B cell (primary cell): ENCODE measurements around the gene C1orf122. TPM values are rescaled to one million over a fixed set of nuclear protein-coding genes. Genes with fewer than 3 reads are reported as not detected.

Experiments
- ATAC-seq: fragments of 200-7000 bp; cut with Tn5 transposase; one replicate; pipeline ENCODE4 v1.10.0; 2021; ENCODE audit warnings: low read depth, mild to moderate bottlenecking, moderate number of reproducible peaks, moderate library complexity
- CTCF ChIA-PET: fragments of 350-600 bp; sonication (Branson Sonifier 250); formaldehyde crosslinking; loops from one replicate; lab custom pipeline; 2021; ENCODE audit warnings: antibody characterized with exemption, inconsistent platforms; lab: Charles Lee
- POLR2A ChIA-PET: fragments of 350-600 bp; sonication (Branson Sonifier 250); formaldehyde crosslinking; loops from one replicate; lab custom pipeline; 2021; ENCODE audit warnings: antibody characterized with exemption; lab: Charles Lee
- DNase-seq: peaks from one replicate; pipeline ENCODE4 v3.0.0; 2013
- H2AFZ ChIP-seq: 2 replicates; pipeline ENCODE4 v1.6.1; 2012; ENCODE audit warnings: mild to moderate bottlenecking, low read depth, low read length; ENCODE audit not compliant: insufficient read depth, poor library complexity, severe bottlenecking
- H3K27ac ChIP-seq, 2 donors: 1 replicate in 1 of 2; 2 replicates in 1 of 2; pipeline ENCODE4 v1.5.1; 2012 to 2013; ENCODE audit warnings: low read length in 2 of 2, mild to moderate bottlenecking in 2 of 2, moderate library complexity in 1 of 2
- H3K27me3 ChIP-seq, 4 experiments: fragments of 200-600 bp in 1 of 4; sonication (generic) in 1 of 4; replicated peaks in 1 of 4; 1 replicate in 2 of 4; 2 replicates in 2 of 4; pipeline versions ENCODE4 v1.6.1 to v1.7.0; 2013 to 2016; ENCODE audit warnings: low read length in 3 of 4, mild to moderate bottlenecking in 2 of 4, mixed read lengths in 1 of 4, moderate library complexity in 1 of 4; ENCODE audit not compliant: insufficient read depth in 4 of 4, control insufficient read depth in 3 of 4; ENCODE audit errors: control extremely low read depth in 1 of 4
- H3K36me3 ChIP-seq, 2 experiments: replicated peaks in 1 of 2; 1 replicate in 1 of 2; 2 replicates in 1 of 2; pipeline versions ENCODE4 v1.6.1 to v1.7.1; 2013; ENCODE audit warnings: low read length in 1 of 2; ENCODE audit not compliant: insufficient read depth in 2 of 2, control insufficient read depth in 1 of 2; ENCODE audit errors: control extremely low read depth in 1 of 2, extremely low read depth in 1 of 2
- H3K4me1 ChIP-seq, 2 donors: fragments of 200-600 bp in 1 of 2; sonication (generic) in 1 of 2; 1 replicate in 1 of 2; 2 replicates in 1 of 2; pipeline versions ENCODE4 v1.5.1 to v1.6.1; 2013 to 2017; ENCODE audit warnings: low read length in 2 of 2; ENCODE audit not compliant: control insufficient read depth in 2 of 2, insufficient read depth in 2 of 2
- H3K4me2 ChIP-seq: replicated peaks from 2 replicates; pipeline ENCODE3; 2012; ENCODE audit warnings: mild to moderate bottlenecking, low read depth, low read length; ENCODE audit not compliant: poor library complexity, severe bottlenecking
- H3K4me3 ChIP-seq, 5 experiments: fragments of 200-600 bp in 1 of 5; sonication (generic) in 1 of 5; 1 replicate in 3 of 5; 2 replicates in 2 of 5; pipeline versions ENCODE4 v1.5.1 to v1.7.0; 2011 to 2016; ENCODE audit warnings: low read length in 4 of 5, mild to moderate bottlenecking in 4 of 5, low read depth in 2 of 5, control low read depth in 1 of 5, moderate library complexity in 1 of 5; ENCODE audit not compliant: insufficient read depth in 1 of 5; ENCODE audit errors: control extremely low read depth in 1 of 5, extremely low read depth in 1 of 5
- H3K79me2 ChIP-seq: fragments of 200-600 bp; sonication (generic); one replicate; pipeline ENCODE4 v1.6.0; 2016; ENCODE audit warnings: low read length; ENCODE audit not compliant: control insufficient read depth, insufficient read depth
- H3K9ac ChIP-seq: fragments of 200-600 bp; sonication (generic); 2 replicates; pipeline ENCODE4 v1.6.1; 2017; ENCODE audit warnings: mild to moderate bottlenecking, low read length, moderate library complexity
- H3K9me3 ChIP-seq, 3 donors: one replicate each; pipeline versions ENCODE4 v1.6.1 to v1.7.1; 2013; ENCODE audit warnings: low read length in 2 of 3; ENCODE audit not compliant: control insufficient read depth in 2 of 3, insufficient read depth in 1 of 3; ENCODE audit errors: control extremely low read depth in 1 of 3
- H4K20me1 ChIP-seq: 2 replicates; pipeline ENCODE4 v1.6.0; 2012; ENCODE audit warnings: mild to moderate bottlenecking, low read length; ENCODE audit not compliant: insufficient read depth, control insufficient read depth, poor library complexity, severe bottlenecking
- H3K27ac Mint-ChIP-seq: one replicate; pipeline ENCODE4 v1.8.0; 2021; ENCODE audit warnings: mixed read lengths
- H3K27me3 Mint-ChIP-seq: one replicate; pipeline ENCODE4 v1.8.0; 2021; ENCODE audit warnings: mixed read lengths
- H3K4me1 Mint-ChIP-seq: one replicate; pipeline ENCODE4 v1.8.0; 2021; ENCODE audit warnings: mixed read lengths
- H3K4me3 Mint-ChIP-seq: one replicate; pipeline ENCODE4 v1.8.0; 2021; ENCODE audit warnings: mixed read lengths
- H3K9me3 Mint-ChIP-seq: one replicate; pipeline ENCODE4 v1.8.0; 2022; ENCODE audit warnings: mixed read lengths; ENCODE audit not compliant: insufficient read depth
- CTCF ChIP-seq: fragments of 200-600 bp; IDR thresholded peaks from one replicate; pipeline ENCODE4 v1.8.0; 2022; ENCODE audit warnings: antibody characterized with exemption, mild to moderate bottlenecking
- EZH2 ChIP-seq: IDR thresholded peaks from 2 replicates; pipeline ENCODE4 v1.6.1; 2012; ENCODE audit warnings: borderline replicate concordance, low read depth, mild to moderate bottlenecking, moderate library complexity, low read length; ENCODE audit not compliant: insufficient read depth, poor library complexity, severe bottlenecking
- WGBS: methylation state at CpG from one replicate; pipeline ENCODE4 v1.1.5; 2013; ENCODE audit warnings: missing lambda C conversion rate; ENCODE audit not compliant: insufficient coverage; 5-methylcytosine and 5-hydroxymethylcytosine counted together
- intact Hi-C: fragments of 100-400 bp; cut with micrococcal nuclease; formaldehyde crosslinking; loops from one replicate; pipeline ENCODE4 v1.10.0; 2022
- polyA plus RNA-seq: library from polyadenylated mRNA; depleted of rRNA; stranded (reverse); fragments of >200 nt; gene quantifications from 2 replicates; pipeline ENCODE4 v1.2.3, GENCODE V29; 2012
- total RNA-seq, 2 donors: library from RNA; stranded (reverse); fragments of 120-200 nt in 1 of 2; gene quantifications; 1 replicate in 1 of 2; 2 replicates in 1 of 2; pipeline versions ENCODE4 v1.2.3 to v1.2.4, GENCODE V29; 2013 to 2022

The C1orf122 gene
- total and polyA plus RNA-seq, 2 donors (not counting 1 experiment from before 2014, with no cell fraction given), result 15.7 to 16.9 TPM

- Histone ChIP-seq H3K4me3 (peak overlapping the region in 4 of 5 experiments; percentile 40 to 66 (median 62)), H3K9me3 (no peaks in the 10 kb centered on the region), H3K79me2 (no peaks in the 10 kb centered on the region), H3K36me3 (peaks cover 0 to 2% of the 10 kb centered on the region in 2 experiments), H3K9ac (peak overlapping the region; percentile 35), H3K27me3 (peaks cover 0 to 24% (median 1%) of the 10 kb centered on the region in 4 experiments), H4K20me1 (peaks cover 11% of the 10 kb centered on the region), H3K27ac (no peak overlapping the region), H2AFZ (peak overlapping the region; percentile 84), H3K4me1 (peaks cover 15 to 18% of the 10 kb centered on the region in 2 donors), H3K4me2 (peak overlapping the region; percentile 93)
- peaks cover 18% of the 10 kb centered on the region for H3K27me3 Mint-ChIP-seq
- DNase-seq, result no peak
- H3K27ac Mint-ChIP-seq, result peak overlapping the region; percentile 6
- H3K4me1 Mint-ChIP-seq, result peaks cover 18% of the 10 kb centered on the region
- 41% methylated on average over 29 of the region's 36 CpGs for WGBS
- intact Hi-C loops, result loop anchor here (5.0 kb wide), 1 partner anchor 101 kb away; the partner anchor contains the start of gene CDCA8
- H3K4me3 Mint-ChIP-seq, result peak overlapping the region; percentile 77
- ChIA-PET CTCF (interaction anchor here (0.9 kb wide), 1 partner anchor 15 kb away, joined by 6 read pairs; the partner anchor contains the start of genes C1orf122 and YRDC), POLR2A (interaction anchor here (0.6 kb wide), 1 partner anchor 15 kb away, joined by 4 read pairs; the partner anchor contains the start of gene YRDC)
- TF ChIP-seq EZH2 (no peak), CTCF (no peak)
- no peak for ATAC-seq
- H3K9me3 Mint-ChIP-seq, result no peaks in the 10 kb centered on the region
Measured at GRCh38 chr1:37792943-37793686, 14.5 kb upstream of the C1orf122 start.
